GM18507 (cell line): ENCODE data around the gene CD58.
"Not testable (repeated sequence)": the region's sequence is repeated elsewhere in the genome, so short reads cannot be mapped to it uniquely, and the experiment has no call there.

Source experiments
- DNase-seq: peaks from one replicate; pipeline ENCODE4 v3.0.0; 2011; ENCODE audit warnings: low read depth; ENCODE audit not compliant: insufficient read length; ENCODE audit errors: extremely low spot score
- FAIRE-seq: peaks from 2 replicates; lab custom pipeline; 2011; peaks lifted over from hg19 to GRCh38; lab: Jason Lieb, UNC

CD58 gene

DNA sequence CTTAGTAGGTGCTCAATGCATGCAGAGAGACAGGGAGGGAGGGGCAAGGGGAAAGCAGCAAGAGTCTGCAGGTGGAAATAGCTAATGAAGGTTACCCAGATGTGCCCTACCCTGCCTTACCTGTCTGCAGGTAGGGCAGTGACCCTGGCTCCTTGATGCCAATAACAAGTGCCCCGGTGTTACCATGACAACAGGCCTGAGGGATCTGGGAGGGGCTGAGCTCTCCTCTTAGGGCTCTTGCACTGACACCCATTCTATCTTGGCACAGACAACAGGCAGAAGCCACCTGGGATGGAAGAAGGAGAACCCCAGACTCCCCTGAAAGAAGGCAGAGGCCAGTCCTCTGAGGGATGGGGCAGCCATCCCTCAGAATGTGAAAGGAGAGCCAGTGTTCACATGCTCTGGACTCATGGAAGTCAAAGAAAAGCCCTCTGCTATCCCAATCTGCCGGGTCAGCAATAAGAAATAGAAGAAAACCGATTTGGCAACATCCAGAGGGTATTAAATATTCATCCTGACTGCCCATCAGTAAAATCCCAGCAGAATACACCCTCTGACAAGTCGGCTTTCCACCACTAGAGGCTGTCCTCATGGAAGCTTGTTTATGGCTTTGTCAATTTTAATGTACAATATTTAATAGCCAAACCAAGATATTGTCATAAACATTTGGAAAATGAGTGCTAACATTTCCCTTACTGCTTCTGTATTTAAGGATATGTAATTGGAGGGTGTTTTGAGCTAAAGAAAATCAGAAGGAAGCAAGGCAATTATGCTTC is 24.4 kb upstream of the CD58 start:
- DNase-seq, FAIRE-seq: not testable (repeated sequence)

DNA sequence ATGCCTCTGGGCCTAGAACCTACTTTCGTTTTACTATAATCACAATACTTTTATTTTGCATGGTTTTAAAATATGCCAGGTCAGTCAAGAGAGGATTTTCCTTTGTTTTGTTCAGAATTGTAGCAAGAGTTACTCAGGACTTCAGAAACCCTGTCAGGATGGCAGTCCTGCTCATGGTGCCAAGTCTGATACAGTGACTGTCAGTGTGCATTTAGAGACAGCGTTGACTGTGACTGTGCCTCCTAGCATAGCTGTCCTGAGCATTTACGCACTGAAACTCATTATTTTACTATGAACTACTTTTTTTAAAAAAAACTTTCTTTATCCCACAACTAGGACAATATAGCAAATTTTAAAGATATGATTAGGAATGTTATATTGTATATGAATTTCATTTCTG is 23.2 kb upstream of the CD58 start:
- not testable (repeated sequence) for DNase-seq

GRCh38 chr1:116593401-116593800 is 22.6 kb upstream of the CD58 start:
- not testable (repeated sequence) for DNase-seq, FAIRE-seq

More for the DNA sequence above, 23.2 kb upstream of the CD58 start:
- not testable (repeated sequence) for FAIRE-seq

GRCh38 chr1:116591951-116592605 is 21.3 kb upstream of the CD58 start:
- FAIRE-seq, DNase-seq: not testable (repeated sequence)

DNA sequence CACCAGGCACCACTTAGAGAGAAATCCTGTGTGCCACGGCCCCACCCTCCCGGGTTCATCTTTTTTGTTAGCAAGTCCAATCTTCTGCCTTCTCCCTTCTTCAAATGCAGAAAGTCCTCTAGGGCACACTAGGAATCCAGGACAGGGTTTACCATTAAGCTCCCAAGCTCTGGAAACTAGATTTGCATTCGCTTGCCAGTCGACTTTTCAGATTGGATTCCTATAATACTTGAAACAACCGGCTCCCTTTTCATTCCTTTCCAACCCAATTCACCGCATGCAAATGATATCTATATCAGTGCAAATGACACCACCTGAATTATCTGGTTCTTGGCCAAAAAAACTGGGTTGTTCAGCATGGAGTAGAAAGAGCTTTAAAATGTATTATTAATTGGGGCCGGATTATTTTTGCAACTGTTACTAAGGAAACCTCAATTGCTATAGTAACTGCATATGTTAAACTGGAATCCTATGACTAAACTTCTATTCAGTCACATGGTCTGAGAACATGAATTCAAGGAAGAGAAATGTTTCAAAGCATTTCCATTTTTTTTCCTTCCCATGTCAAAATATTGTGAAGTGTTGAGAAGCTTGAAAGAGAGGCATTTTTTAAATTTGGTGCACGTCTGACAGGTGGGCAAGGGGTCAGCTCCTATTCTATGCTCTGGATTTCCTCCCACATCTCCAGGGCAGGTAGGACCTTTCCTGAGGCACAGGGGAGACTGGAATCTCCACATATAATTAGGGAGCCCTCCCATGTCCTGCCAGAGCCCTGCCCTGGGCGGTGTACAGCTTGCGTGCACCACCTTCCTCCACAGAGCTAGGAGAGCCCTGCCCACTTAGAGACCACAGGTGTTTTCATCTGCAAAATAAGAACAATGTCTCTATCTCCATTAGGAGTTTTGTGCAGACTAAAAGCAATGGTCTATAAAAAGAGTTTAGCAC is 20.5 kb upstream of the CD58 start:
- not testable (repeated sequence) for DNase-seq, FAIRE-seq

GRCh38 chr1:116590359-116591005 is 19.7 kb upstream of the CD58 start:
- not testable (repeated sequence) for FAIRE-seq, DNase-seq

- not testable (repeated sequence) for FAIRE-seq, DNase-seq
Measured at GRCh38 chr1:116589101-116589735, 18.4 kb upstream of the CD58 start.

DNA sequence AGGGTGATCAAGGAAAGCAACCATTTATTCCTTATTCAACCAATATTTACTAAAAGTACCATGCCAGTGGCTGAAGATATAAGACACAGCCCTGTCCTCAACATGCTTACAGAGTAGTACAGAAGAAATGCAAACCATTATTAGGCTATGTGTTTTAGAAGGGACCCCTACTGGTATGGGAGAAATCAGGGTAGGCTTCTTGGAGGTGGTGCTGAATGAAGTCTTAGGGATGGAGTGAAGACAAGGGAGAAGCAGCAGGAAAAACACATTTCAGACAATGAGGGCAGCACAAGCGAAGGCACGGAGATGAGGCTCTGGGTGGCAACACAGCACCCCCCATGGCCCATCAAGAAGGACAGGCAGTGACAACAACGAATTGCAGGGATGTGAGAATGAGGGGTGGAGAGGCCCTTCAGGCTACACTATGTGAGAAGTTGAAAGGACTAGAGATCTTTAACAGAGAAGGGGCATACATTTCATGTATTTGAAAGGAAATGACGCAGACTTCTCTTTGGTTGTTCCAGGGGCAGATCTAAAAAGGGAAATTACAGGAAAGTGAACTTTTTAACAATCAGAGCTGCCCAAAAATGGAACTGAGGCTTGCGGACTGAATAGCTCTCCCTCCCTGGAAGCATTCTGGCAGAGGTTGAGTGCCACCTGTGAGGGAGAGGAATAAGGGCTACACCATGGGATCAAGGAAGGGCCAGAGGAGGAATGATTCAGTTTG is 16.8 kb upstream of the CD58 start:
- FAIRE-seq (no peak), DNase-seq (no peak)

DNA sequence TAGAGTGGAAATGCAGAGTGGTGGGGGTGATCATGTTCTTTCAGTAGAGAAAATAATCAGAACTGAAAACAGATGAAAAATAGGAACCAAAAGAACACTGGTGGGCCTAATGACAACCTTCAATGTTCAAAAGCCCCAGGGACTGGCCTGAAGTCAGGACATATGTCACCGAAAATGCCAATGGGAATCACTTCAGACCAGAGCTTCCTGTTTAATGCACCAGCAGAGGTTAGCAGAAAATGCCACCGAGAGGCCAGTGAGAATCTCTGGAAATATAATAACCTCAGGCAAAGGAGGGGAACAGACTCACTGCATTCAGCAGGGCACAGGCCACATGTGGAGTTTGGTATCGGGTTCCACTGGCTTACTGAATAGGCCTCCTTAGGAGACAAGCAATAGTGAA is 15.9 kb upstream of the CD58 start:
- DNase-seq = no peak
- FAIRE-seq = peak; percentile 59

DNA sequence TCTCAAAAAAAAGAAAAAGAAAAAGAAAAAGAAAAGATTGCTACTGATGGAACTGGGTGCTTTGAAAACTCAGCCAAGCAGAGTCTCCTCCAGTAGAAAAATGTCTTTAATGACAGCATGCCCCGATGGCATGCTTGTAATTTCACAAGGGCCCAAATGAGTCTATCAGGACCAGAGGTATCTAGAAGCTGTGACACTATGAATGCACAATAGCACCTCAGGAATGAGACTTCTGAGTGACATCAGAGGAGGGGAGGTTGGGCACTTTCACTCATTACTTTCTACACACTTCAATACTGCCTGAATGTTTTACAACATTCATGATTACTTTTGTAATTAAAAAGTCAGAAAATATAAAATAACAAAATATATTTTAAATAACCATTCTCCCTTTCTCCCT is 15.1 kb upstream of the CD58 start:
- DNase-seq = no peak
- no peak for FAIRE-seq

- FAIRE-seq = no peak
- no peak for DNase-seq
Measured at GRCh38 chr1:116581323-116581885, 10.6 kb upstream of the CD58 start.

DNA sequence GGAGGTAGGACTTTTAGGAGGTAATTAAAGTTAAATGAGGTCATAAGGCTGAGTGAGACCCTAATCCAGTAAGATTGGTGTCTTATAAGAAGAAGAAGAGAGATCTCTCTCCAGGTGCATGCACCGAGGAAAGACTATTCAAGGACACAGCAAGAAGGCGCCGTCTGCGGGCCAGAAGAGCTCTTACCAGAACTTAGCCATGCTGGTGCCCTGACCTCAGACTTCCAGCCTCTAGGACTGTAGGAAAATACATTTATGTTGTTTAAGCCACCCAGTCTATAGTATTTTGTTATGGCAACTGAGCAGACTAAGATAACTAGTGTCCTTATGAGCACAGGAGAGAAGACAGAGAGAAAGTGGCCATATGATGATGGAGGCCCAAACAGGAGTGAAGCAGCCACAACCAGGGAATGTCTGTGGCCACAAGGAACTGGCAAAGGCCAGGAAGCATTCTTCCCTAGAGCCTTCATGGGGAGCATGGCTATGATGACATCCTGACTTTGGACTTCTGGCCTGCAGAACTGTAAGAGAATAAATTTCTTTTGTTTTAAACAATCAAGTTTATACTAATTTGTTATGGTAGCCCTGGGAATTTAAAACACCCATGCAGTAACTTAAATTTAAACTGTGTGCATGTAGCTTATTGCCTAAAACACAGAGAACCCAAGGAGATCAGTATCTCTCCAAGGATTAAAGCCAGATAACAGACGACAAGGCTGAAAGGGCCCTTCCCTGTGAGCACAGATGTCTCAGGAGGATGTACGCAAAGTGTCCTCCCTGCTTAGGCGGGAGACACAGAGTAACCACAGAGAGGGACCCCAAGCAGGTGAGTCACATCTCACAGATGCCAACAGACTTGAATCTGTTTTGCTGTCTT is 9.9 kb upstream of the CD58 start:
- no peak for DNase-seq
- FAIRE-seq = no peak

DNA sequence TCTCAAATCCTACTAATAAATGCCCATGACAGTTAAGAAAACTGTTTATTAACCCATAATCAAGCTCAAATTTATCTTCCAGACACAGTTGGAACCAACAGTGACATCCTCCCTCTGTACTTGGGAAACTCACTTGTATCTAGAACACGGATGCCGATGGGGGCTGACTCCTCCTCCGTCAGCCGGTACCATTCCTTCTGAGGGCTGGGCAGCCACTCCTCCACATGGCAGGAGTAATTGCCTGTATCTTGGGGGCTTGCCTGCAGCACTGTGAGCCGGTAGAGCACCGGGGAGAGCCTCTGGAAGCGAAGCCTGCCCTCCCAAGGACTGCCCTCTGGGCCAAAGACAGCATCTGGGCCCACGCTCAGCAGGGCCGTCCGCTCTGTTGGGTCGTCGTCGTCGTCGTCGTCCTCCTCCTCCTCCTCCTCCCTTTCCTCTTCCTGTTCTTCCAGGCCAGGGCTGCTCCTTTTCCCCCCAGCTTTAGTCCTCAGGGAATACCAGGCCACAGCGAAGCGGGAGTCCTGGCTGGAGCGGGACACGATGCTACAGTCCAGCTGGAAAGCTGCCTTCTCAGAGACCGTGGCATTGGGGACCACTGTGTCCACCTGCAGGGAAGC is 8.5 kb upstream of the CD58 start:
- FAIRE-seq = no peak

GRCh38 chr1:116578581-116578980 is 7.8 kb upstream of the CD58 start:
- FAIRE-seq (no peak), DNase-seq (no peak)

More for the DNA sequence above, 8.5 kb upstream of the CD58 start:
- no peak for DNase-seq

GRCh38 chr1:116577759-116578314 is 7.0 kb upstream of the CD58 start:
- FAIRE-seq (no peak), DNase-seq (no peak)

- FAIRE-seq (peak; percentile 76), DNase-seq (no peak)
Measured at GRCh38 chr1:116574581-116575291, 3.9 kb upstream of the CD58 start.
